GM19099 (cell line): ENCODE measurements around the gene LAMB1.

Experiments used
- POLR2A ChIP-seq: IDR thresholded peaks from 3 replicates; pipeline ENCODE4 v1.6.1; 2011; ENCODE audit warnings: low read depth; ENCODE audit not compliant: insufficient read length; ENCODE audit errors: extremely low read depth

Gene LAMB1

DNA sequence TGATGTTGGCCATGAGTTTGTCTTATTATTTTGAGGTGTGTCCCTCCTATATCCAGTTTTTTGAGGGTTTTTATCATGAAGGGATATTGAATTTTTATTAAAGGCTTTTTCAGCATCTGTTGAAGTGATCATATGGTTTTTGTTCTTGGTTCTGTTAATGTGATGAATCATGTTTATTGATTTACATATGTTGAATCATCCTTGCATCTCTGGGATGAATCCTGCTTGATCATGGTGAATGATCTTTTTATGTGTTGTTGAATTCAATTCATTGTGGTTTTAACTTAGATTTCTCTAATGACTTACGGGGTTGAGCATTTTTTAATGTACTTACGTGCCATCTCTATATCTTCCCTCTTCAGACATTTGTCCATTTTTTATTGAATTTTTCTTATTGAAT lies 89.1 kb downstream of the LAMB1 start:
- no peak for TF ChIP-seq POLR2A

DNA sequence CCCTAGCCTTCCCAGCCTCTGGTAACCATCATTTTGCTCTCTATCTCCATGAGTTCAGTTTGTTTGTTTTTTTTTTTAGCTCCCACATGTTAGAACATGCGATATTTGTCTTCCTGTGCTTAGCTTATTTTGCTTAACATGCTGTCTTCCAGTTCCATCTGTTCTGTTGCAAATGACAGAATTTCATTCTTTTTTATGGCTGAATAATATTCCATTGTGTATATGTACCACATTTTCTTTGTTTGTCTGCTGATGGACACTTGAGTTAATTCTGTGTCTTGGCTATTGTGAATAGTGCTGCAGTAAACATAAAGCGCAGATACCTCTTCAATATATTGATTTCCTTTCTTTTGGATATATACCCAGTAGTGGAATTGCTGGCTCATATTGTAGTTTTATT lies 91.0 kb downstream of the LAMB1 start:
- TF ChIP-seq POLR2A, result no peak

DNA sequence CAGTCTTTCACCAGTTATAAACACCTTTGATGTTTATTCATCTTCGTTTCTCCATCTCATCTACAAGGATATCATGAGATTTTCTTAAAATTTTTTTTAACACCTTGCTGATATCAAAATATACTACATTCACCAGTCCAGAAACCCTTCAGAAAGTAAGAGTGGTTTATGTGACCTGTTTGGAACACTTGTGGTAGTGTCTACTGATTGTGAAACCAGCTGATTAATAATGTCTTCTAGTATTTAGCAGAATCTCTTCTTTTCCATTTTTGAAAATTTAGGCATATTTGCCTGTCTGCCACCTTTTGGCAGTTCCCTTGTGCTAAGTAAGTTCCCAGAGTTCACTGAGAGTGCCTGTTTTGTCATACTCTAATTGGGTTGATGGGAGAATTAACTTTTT lies 93.5 kb downstream of the LAMB1 start:
- TF ChIP-seq POLR2A, result no peak

DNA sequence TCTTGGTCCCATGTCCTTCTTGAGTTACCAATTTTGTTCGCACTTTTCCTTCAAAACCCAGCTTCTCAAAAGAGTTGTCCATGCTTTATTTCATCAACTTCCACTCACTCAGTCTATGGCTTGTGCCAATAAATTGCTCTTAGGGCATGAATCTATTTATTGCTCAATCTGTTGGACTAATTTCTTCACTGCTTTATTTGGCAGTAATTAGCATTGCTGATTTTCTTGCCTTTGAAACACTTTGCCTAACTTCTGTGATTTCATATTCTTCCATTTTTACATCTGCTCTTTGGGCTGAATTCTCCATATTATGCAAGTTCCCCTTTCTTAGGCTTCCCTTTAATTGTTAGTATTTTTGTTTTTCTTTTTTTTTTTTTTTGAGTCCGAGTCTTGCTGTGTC lies 95.2 kb downstream of the LAMB1 start:
- no peak for TF ChIP-seq POLR2A

DNA sequence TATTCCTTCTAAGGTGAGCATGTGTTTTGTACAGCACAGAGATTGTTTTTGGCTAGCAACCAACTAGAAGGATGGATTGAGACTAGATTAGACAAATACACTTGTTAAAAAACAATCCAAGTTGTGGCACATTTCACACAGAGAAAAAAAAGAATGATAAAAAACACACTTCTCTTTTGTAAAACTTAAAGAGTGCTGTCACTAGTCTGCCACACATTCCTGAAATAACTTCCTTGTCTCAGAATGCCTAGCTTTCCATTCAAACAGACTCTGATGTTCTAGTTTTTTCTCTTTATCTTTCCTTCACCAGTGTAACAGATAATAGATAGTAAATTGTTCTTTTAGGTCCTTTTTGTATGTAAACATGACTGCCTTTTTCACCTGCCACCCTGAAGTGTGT lies 100.6 kb downstream of the LAMB1 start:
- TF ChIP-seq POLR2A, result no peak

DNA sequence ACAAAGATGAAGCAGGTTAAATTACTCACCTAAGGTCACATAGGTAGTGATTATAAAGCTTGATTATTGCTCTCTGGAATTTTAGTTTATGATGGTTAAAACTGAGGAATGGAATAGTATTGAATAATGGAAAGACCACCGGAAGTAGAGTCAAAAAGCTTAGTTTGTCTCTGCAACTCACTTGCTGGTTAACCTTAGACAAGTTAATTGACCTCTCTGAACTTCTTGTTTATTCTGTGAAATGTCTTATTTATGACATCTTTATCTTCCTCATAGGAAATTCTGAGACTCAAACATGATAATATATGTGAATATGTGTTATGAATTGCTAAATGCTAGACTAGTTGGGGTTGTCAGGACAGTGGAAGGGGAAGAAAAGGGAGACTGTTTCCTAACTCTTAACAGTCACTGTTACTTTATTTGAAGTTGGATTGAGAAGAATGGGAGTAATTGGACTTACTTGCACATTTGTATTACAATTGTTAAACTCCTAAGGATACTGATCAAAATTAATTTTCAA lies 102.4 kb downstream of the LAMB1 start:
- TF ChIP-seq POLR2A, result no peak

DNA sequence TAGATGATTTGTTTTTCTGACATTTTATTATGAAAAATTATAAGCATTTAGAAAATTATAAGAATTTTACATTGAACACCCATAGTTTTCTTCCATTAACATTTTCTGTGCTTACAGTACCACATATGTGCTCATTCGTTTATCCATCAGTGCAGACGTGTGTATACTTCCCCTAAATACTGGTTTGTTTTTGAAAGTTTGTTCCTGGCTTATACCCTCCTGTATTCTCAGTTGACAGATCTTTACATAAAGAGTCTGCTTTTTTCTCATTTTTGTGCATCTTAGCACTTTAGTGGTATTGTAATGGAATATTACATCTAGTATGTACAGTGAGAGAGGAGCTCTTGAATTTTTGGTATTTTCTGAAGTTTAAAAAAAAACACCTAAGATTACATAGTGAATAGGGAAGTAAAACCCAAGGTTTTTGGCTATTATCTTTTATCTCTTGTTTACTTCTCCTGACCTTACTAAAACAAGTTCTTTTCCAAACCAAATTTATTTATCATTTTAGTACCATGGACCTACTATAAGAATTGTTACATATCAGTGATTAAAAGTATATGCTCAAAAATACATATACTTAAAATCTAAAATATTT lies 103.9 kb downstream of the LAMB1 start:
- no peak for TF ChIP-seq POLR2A

DNA sequence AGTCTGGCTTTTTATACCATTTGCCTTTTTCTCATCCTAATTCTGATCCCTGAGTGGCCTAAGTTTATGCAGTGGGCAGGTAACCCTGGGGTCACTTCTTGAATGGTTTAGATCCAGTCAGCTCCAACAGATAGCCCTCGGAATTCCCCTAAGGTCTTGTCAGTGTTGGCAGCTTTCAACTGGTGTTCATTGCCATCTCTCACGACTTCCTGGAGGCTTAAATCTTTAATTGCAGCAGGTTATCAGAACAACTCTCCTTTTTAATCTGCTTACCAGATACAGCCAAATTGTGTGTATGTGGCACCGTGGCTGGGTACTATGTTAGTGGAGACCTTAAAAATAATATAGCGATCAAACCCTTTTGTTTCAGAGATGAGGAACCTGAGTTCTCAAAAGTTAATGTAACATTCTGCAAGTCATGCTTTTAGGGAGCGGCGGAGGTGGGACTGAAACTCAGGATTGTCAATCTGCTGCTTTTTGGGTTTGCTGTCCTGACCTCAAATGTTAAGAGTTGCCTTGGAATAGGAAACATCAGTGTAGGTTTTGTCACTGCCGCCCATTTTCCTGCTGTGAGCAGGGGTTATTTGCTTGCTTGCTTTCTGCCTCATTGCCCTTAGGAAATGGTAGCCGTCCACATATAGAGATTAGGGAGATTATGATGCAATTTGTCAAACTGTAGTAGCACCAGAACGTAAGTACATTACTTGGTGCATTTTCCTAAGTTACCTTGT lies 111.2 kb downstream of the LAMB1 start:
- no peak for TF ChIP-seq POLR2A

DNA sequence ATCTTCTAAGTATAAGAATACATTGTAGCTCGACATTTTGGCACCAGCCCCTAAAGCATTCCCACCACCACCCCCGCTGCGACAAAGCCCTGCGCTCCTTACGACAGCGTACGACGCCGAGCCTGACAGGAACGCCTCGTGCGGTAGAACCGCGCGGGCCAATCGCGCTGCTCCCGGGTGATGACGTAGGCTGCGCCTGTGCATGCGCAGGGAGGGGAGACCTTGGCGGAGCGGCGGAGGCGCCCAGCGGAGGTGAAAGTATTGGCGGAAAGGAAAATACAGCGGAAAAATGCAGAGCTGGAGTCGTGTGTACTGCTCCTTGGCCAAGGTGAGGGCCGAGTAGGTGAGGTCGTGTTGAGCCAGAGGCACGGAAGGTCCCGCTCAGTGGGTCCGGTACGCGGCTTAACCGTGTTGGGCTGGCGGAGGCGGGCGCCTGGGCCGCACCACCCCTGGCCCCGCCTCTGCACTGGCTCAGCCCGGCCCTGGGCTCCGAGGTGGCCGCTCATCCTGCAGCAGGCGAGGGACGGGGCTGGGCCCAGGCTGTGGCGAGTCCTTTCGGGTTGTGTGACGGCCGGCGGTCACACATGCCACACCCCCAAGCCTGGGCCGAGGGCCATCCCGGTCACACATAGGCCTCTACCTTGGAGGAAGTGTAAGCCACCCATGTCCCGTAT lies 111.9 kb downstream of the LAMB1 start, which contains the start of gene DLD:
Gene DLD, plus strand, starts transcription at position 222 of the 674 bp plus-strand sequence. Its CDS starts 68 bp downstream, at position 290.
- TF ChIP-seq POLR2A, result peak; percentile 69

DNA sequence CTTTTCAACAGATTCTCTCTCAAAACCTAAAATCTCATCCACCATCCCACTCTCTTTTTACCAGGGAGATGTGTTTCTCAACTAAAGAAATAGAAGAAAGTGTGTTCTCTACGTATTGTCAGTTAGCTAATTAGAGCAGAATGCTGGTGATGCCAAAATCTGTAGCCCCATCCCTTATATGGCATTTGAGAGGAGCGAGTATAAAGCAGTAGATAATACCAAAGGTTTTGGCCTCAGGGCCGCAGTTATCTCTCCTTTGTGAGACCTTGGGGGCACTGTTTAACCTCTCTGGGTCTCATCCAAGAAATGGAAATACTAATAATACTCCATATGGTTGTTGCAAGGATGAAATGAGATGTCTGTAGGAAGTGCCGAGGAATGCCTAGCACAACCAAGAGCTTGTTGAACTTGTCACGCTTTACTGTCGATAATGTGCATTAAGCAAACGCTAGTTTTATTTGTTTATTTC lies 112.4 kb downstream of the LAMB1 start:
- TF ChIP-seq POLR2A, result no peak

DNA sequence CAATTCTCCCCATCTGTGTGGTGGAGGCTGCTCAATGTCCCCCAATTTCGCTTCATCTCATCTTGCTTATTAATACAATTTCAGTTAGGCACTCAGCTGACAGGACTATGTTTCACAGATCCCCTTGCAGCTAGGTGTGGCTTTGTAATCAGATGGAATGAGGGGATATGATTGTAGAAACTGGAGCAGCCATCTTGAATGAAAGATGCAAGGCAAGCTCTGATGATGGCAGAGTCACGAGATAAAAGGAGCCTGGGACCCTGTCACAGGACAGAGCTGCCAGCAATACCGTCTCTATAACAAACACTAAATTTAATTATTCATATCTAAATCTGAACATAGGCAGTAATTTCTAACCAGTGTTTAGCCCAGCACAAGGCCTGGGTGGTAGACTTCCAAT lies 113.0 kb downstream of the LAMB1 start:
- no peak for TF ChIP-seq POLR2A

DNA sequence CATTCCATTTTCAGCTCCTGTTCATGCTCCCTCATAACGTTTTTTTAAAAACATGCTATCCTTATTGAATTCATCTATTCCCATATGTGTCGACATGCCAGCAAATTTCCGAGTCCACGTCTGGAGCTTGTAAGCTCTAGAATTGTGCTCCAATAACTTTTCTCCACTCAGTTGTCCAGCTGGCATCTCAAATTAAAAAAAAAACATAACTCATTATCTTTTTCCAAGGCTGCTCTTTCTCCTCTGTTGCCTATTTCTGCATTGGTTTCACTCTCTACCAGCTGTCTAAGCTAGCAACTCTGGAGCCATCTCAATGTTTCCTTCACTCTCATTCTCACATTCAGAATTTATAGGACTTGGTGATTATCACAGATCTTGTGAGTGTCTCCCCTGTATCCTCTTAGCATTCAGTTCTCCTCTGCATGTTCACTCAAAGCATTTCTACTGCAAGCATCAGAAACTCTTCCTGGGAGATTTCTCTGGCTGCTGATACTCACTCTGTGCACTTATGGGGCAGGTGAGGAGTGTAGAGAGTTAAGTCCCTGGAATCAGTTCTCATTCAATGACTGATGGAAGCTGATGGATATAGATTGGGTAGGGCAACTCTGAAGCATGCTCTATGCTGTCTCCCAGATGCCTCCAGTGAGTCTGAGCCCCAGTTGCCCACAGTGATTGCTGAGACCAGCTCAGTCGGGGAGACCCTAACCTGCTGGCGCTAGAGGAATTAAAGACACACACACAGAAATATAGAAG lies 118.7 kb downstream of the LAMB1 start:
- TF ChIP-seq POLR2A, result no peak

DNA sequence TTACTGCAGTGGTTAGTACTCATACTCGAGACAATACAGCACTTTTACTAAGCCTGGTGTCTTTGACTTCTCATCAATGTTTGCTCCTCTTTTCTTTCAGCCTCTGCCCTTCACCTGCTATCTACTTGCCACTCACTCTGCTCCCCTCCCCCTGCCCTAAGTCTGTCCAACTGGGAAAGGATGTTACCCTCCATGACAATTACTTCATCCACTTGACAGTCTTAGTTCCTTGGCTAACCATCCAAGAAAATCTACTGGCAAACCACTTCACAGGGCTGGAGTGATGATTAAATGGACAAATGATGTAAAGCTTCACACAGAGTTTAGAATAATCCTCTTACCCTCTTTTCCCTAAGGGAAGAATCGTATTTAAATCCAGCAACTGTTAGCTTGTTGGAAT lies 120.2 kb downstream of the LAMB1 start:
- TF ChIP-seq POLR2A, result no peak

DNA sequence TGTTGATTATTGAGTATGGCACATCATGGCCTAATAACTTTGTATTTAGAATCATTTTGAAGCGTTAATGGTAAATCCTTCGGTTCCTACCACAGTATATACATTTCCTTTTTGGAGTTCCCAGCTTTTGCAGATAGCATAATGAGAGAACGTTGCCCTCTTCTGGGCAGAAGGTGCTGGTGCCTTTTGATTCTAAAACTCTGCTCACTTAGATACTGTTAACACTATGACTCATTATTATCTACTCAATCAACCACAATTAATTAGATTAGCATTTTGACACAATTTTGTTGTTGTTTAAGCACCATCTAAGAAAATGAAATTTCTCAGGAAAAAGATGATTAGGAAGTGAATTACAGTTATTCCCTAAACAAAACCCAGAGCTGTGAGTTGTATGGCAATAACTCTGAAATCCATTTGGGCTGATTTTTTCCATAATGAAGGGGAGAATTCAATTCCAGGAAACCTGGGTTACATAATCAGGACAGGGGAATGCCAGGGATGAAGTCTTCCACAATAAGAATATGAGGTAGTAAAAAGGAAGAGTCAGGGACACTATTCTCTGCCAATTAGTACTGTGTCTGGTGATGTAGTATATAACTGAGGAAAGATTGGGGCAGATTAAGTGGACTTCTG lies 123.4 kb downstream of the LAMB1 start:
- no peak for TF ChIP-seq POLR2A
